H9 (cell line): ENCODE measurements around the gene KRTAP12-4. TPM values are rescaled to one million over a fixed set of nuclear protein-coding genes. Genes with fewer than 3 reads are reported as not detected.

Experiments used
- DNase-seq: peaks from one replicate; pipeline ENCODE4 v3.0.0-alpha.2; 2017
- H2AFZ ChIP-seq: one replicate; pipeline ENCODE4 v1.6.1; 2013; ENCODE audit warnings: mild to moderate bottlenecking, low read length, control low read depth, moderate library complexity
- H2AK5ac ChIP-seq: 2 replicates; pipeline ENCODE4 v1.6.1; 2013; ENCODE audit warnings: low read length, control low read depth, mixed read lengths; ENCODE audit not compliant: insufficient read length
- H2BK120ac ChIP-seq: one replicate; pipeline ENCODE4 v1.6.1; 2013; ENCODE audit warnings: low read depth, mild to moderate bottlenecking, low read length, control low read depth, inconsistent platforms; ENCODE audit not compliant: poor library complexity, severe bottlenecking
- H2BK12ac ChIP-seq: 2 replicates; pipeline ENCODE4 v1.6.1; 2013; ENCODE audit warnings: low read length, control low read depth, mixed read lengths, low read depth; ENCODE audit not compliant: insufficient read length
- H2BK15ac ChIP-seq: 2 replicates; pipeline ENCODE4 v1.6.1; 2013; ENCODE audit warnings: low read depth, low read length, control low read depth
- H2BK20ac ChIP-seq: one replicate; pipeline ENCODE4 v1.6.1; 2013; ENCODE audit warnings: low read depth, mild to moderate bottlenecking, low read length, control low read depth, inconsistent platforms; ENCODE audit not compliant: poor library complexity, severe bottlenecking
- H2BK5ac ChIP-seq: 2 replicates; pipeline ENCODE4 v1.6.1; 2013; ENCODE audit warnings: low read length, control low read depth, mixed read lengths; ENCODE audit not compliant: insufficient read length
- H3K14ac ChIP-seq: 2 replicates; pipeline ENCODE4 v1.6.1; 2013; ENCODE audit warnings: low read length, control low read depth; ENCODE audit not compliant: insufficient read depth
- H3K18ac ChIP-seq: 2 replicates; pipeline ENCODE4 v1.6.1; 2013; ENCODE audit warnings: low read depth, mild to moderate bottlenecking, mixed read lengths, low read length, control low read depth; ENCODE audit not compliant: insufficient read length
- H3K23ac ChIP-seq: 2 replicates; pipeline ENCODE4 v1.6.1; 2013; ENCODE audit warnings: low read length, control low read depth, mixed read lengths, low read depth; ENCODE audit not compliant: insufficient read length
- H3K23me2 ChIP-seq: 2 replicates; pipeline ENCODE4 v1.6.1; 2013; ENCODE audit warnings: low read depth, mild to moderate bottlenecking, mixed read lengths, low read length, control low read depth; ENCODE audit not compliant: insufficient read length, poor library complexity, severe bottlenecking
- H3K27ac ChIP-seq: 2 replicates; pipeline ENCODE4 v1.5.1; 2013; ENCODE audit warnings: low read length, control low read depth, mixed read lengths, low read depth; ENCODE audit not compliant: insufficient read length
- H3K27me3 ChIP-seq: 2 replicates; pipeline ENCODE4 v1.6.1; 2013; ENCODE audit warnings: low read length, control low read depth, inconsistent platforms; ENCODE audit not compliant: insufficient read depth
- H3K4ac ChIP-seq: 2 replicates; pipeline ENCODE4 v1.6.1; 2013; ENCODE audit warnings: low read depth, mild to moderate bottlenecking, control low read depth, inconsistent platforms, low read length, moderate library complexity
- H3K4me1 ChIP-seq: 2 replicates; pipeline ENCODE4 v1.6.1; 2013; ENCODE audit warnings: low read length, control low read depth, inconsistent platforms; ENCODE audit not compliant: insufficient read depth
- H3K4me2 ChIP-seq: 2 replicates; pipeline ENCODE4 v1.6.1; 2013; ENCODE audit warnings: low read length, control low read depth, mixed read lengths; ENCODE audit not compliant: insufficient read length, insufficient read depth
- H3K56ac ChIP-seq: 2 replicates; pipeline ENCODE4 v1.6.1; 2013; ENCODE audit warnings: low read depth, mild to moderate bottlenecking, mixed read lengths, low read length, control low read depth; ENCODE audit not compliant: insufficient read length
- H3K79me1 ChIP-seq: 2 replicates; pipeline ENCODE4 v1.6.1; 2013; ENCODE audit warnings: low read depth, mild to moderate bottlenecking, moderate library complexity, low read length, control low read depth, inconsistent platforms; ENCODE audit not compliant: insufficient read depth, poor library complexity, severe bottlenecking
- H3K79me2 ChIP-seq: 2 replicates; pipeline ENCODE4 v1.6.1; 2013; ENCODE audit warnings: low read length, control low read depth, inconsistent platforms; ENCODE audit not compliant: insufficient read depth
- H3K9ac ChIP-seq: 2 replicates; pipeline ENCODE4 v1.6.1; 2013; ENCODE audit warnings: low read length, control low read depth, mixed read lengths; ENCODE audit not compliant: insufficient read length; ENCODE audit errors: extremely low read depth
- H3K9me3 ChIP-seq: one replicate; pipeline ENCODE4 v1.6.1; 2013; ENCODE audit warnings: low read depth, low read length, inconsistent platforms; ENCODE audit not compliant: control insufficient read depth
- H3T11ph ChIP-seq: one replicate; pipeline ENCODE4 v1.6.1; 2013; ENCODE audit warnings: mild to moderate bottlenecking, low read length, control low read depth, inconsistent platforms
- H4K20me1 ChIP-seq: one replicate; pipeline ENCODE4 v1.6.1; 2013; ENCODE audit not compliant: control insufficient read depth, insufficient read length, insufficient read depth
- H4K5ac ChIP-seq: 2 replicates; pipeline ENCODE4 v1.6.1; 2013; ENCODE audit warnings: low read depth, mild to moderate bottlenecking, mixed read lengths, low read length, control low read depth; ENCODE audit not compliant: insufficient read length
- H4K8ac ChIP-seq: replicated peaks from 2 replicates; pipeline ENCODE4 v1.6.1; 2013; ENCODE audit warnings: low read length, control low read depth, mixed read lengths, low read depth; ENCODE audit not compliant: insufficient read length
- H4K91ac ChIP-seq: 2 replicates; pipeline ENCODE4 v1.6.1; 2013; ENCODE audit warnings: low read depth, mild to moderate bottlenecking, moderate library complexity, mixed read lengths, low read length, control low read depth; ENCODE audit not compliant: insufficient read length
- H3K27ac Mint-ChIP-seq, 3 experiments: 2 replicates in 2 of 3; 3 replicates in 1 of 3; pipeline ENCODE4 v1.8.0; 2020 to 2021; ENCODE audit warnings: mixed read lengths in 3 of 3, mild to moderate bottlenecking in 1 of 3, moderate library complexity in 1 of 3
- H3K27me3 Mint-ChIP-seq: 2 replicates; pipeline ENCODE4 v1.8.0; 2021; ENCODE audit warnings: low read depth, mild to moderate bottlenecking, moderate library complexity, mixed read lengths
- H3K36me3 Mint-ChIP-seq, 3 experiments: 2 replicates in 2 of 3; 3 replicates in 1 of 3; pipeline ENCODE4 v1.8.0; 2020 to 2021; ENCODE audit warnings: low read depth in 3 of 3, mixed read lengths in 3 of 3; ENCODE audit not compliant: insufficient read depth in 1 of 3
- H3K4me1 Mint-ChIP-seq, 2 experiments: 2 replicates each; pipeline ENCODE4 v1.8.0; 2020; ENCODE audit warnings: mixed read lengths in 2 of 2
- H3K4me3 Mint-ChIP-seq, 2 experiments: 2 replicates in 1 of 2; 3 replicates in 1 of 2; pipeline ENCODE4 v1.8.0; 2020 to 2021; ENCODE audit warnings: mild to moderate bottlenecking in 2 of 2, mixed read lengths in 2 of 2, moderate library complexity in 1 of 2
- H3K9me3 Mint-ChIP-seq, 2 experiments: 2 replicates in 1 of 2; 3 replicates in 1 of 2; pipeline ENCODE4 v1.8.0; 2020; ENCODE audit warnings: mild to moderate bottlenecking in 2 of 2, mixed read lengths in 2 of 2, moderate library complexity in 1 of 2
- CTCF ChIP-seq: fragments of 200-600 bp; sonication (generic); conservative IDR thresholded peaks from 3 replicates; pipeline ENCODE4 v1.8.0; 2021; ENCODE audit warnings: antibody characterized with exemption, mild to moderate bottlenecking
- WGBS: extraction: QIAGEN DNeasy Blood & Tissue Kit; methylation state at CpG from one replicate; pipeline ENCODE4 v1.1.7; 2013; ENCODE audit warnings: missing lambda C conversion rate, low lambda C conversion rate, mixed read lengths; ENCODE audit not compliant: insufficient read length; ENCODE audit errors: extremely low coverage; 5-methylcytosine and 5-hydroxymethylcytosine counted together
- total RNA-seq: library from RNA; stranded (reverse); gene quantifications from 2 replicates; pipeline ENCODE4 v1.2.1, GENCODE V29; 2021

Gene KRTAP12-4
- total RNA-seq, 1 experiment from 2014 or later, result not detected

DNA sequence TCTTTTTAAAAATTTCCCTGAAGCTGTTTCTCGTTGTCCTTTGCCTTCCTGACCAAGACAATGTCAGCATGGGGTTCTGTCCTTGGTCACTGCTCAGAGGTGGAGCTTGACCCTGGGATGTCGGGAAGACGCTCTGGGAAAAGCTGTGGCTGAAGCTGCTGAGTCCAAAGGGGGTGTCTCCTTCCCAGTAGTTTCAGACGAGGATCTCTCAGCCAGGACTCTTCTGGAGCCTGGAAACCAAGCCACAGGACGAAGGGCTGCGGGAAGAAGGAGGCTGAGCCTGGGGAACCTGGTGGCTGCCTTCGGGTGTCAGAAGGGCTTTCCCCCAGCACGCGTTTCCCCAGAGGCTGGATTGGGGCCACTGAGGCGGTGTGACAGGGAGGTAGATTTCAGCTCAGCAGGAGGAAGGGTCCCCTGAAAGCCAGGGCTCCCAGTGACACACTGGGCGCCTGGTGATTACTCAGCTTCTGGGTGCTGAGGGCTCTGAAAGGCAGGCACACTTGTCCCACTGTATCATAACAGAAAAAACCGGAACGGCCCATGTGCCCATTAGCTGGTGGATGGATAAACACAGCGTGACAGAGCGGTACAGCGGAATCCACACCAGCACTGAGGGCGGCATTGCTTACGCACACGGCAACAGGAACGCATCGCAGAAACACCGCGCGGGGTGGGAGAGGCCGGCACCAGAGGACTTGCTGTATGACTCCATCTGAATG lies 32.5 kb upstream of the KRTAP12-4 start:
- Histone ChIP-seq H2BK120ac (no peak overlapping the region), H2BK5ac (no peak overlapping the region), H3K79me1 (no peaks in the 10 kb centered on the region), H3K4me1 (peaks cover 5% of the 10 kb centered on the region; the same call in 1 of the 2 replicates), H2BK20ac (no peak overlapping the region), H4K20me1 (no peaks in the 10 kb centered on the region), H3K4me2 (no peak overlapping the region), H2AFZ (no peak overlapping the region), H4K8ac (no peak overlapping the region), H3K9ac (no peak overlapping the region), H3K79me2 (no peaks in the 10 kb centered on the region), H3K14ac (no peak overlapping the region; the same call in 1 of the 2 replicates), H3K9me3 (no peaks in the 10 kb centered on the region), H2AK5ac (no peak overlapping the region), H3K27me3 (no peaks in the 10 kb centered on the region), H3K23ac (no peak overlapping the region), H4K5ac (no peak overlapping the region), H3K56ac (no peak overlapping the region), H2BK12ac (no peak overlapping the region), H2BK15ac (no peak overlapping the region), H3T11ph (no peak overlapping the region), H3K18ac (peak overlapping the region; percentile 7), H4K91ac (no peak overlapping the region), H3K27ac (no peak overlapping the region), H3K23me2 (no peaks in the 10 kb centered on the region), H3K4ac (no peak overlapping the region)
- H3K4me3 Mint-ChIP-seq, result peak overlapping the region in 1 of 2 experiments; percentile 37; a peak in 3 of 5 replicates
- peaks cover 3 to 4% of the 10 kb centered on the region in 2 experiments; a peak in 2 of 5 replicates for H3K9me3 Mint-ChIP-seq
- WGBS, result no CpG with 5 or more reads among the region's 25 CpGs
- H3K36me3 Mint-ChIP-seq, result no peaks in the 10 kb centered on the region; a peak in 1 of 7 replicates
- DNase-seq, result peak; percentile 34
- H3K27ac Mint-ChIP-seq, result peak overlapping the region; percentile 7 to 86 (median 55); a peak in 5 of 7 replicates
- H3K27me3 Mint-ChIP-seq, result peaks cover 24% of the 10 kb centered on the region
- peaks cover 28 to 31% of the 10 kb centered on the region in 2 experiments for H3K4me1 Mint-ChIP-seq
- TF ChIP-seq CTCF, result no peak
